BLaER1 treated with 17β-estradiol and CSF1 and Interleukin-3, amounts not matched to agents 10 nM and 100 nM (cell line): ENCODE data around the gene MDM1.

Source experiments
- H3K27ac ChIP-seq, 11 experiments: shearing (Covaris generic); formaldehyde crosslinking; 2 replicates each; pipeline ENCODE4 v1.8.1; 2022
- H3K27me3 ChIP-seq, 11 experiments: shearing (Covaris generic); formaldehyde crosslinking; 2 replicates each; pipeline ENCODE4 v1.8.1; 2022
- H3K36me3 ChIP-seq, 11 experiments: shearing (Covaris generic); formaldehyde crosslinking; 2 replicates each; pipeline ENCODE4 v1.8.1; 2022
- H3K4me1 ChIP-seq, 10 experiments: shearing (Covaris generic); formaldehyde crosslinking; 2 replicates each; pipeline ENCODE4 v1.8.1; 2022
- H3K4me2 ChIP-seq, 11 experiments: shearing (Covaris generic); formaldehyde crosslinking; 2 replicates each; pipeline ENCODE4 v1.8.1; 2022
- H3K4me3 ChIP-seq, 10 experiments: shearing (Covaris generic); formaldehyde crosslinking; 2 replicates each; pipeline ENCODE4 v1.8.1; 2022
- H3K9ac ChIP-seq, 11 experiments: shearing (Covaris generic); formaldehyde crosslinking; 2 replicates each; pipeline ENCODE4 v1.8.1; 2022
- H3K9me3 ChIP-seq, 11 experiments: shearing (Covaris generic); formaldehyde crosslinking; replicated peaks in 1 of 11; 2 replicates each; pipeline ENCODE4 v1.8.1; 2022
- H4K20me1 ChIP-seq, 11 experiments: shearing (Covaris generic); formaldehyde crosslinking; 2 replicates each; pipeline ENCODE4 v1.8.1; 2022
- Cebpa-rat ChIP-seq, 11 experiments: shearing (Covaris generic); IDR thresholded peaks; 2 replicates each; pipeline ENCODE4 v1.8.1; 2022

MDM1 gene

DNA sequence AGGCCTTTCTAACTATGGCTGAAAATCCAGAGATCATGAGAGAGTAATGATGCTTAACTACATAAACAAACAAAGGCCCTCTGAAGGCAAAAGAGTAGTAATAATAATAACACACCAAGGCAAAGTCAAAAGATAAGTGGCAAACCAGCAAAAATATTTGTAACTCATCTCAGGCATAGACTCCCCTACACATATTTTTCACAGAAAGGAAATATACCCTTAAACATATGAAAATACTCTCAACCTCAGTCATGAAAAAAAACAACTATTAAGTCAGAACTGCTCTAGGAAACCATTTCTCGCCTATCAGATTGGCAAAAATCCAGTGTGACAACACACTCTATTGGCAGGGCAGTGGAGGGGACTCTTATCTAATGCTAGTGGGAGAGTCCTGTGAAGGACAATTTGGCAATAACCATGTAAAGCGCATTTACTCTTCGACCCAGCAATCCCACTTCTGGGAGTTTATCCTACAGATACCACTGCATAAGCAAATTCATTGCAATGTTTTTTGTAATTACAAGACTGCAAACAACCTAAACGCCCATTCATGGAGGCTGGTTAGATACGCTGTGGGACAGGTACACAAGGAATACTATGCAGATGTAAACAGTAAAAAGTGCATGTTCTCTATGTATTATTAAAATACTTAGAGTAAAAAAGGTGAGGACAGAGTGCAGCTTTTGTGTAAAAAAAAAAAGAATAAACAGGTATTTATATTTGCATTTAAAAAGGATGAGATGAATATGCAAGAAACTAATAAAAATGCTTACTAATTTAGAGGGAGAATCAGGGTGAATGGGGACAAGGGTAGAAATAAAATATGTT, 52.7 kb downstream of the MDM1 start:
- no peaks in the 10 kb centered on the region for H3K9me3 ChIP-seq
- TF ChIP-seq Cebpa-rat (IDR thresholded peaks at IDR 0.05) = no peak

DNA sequence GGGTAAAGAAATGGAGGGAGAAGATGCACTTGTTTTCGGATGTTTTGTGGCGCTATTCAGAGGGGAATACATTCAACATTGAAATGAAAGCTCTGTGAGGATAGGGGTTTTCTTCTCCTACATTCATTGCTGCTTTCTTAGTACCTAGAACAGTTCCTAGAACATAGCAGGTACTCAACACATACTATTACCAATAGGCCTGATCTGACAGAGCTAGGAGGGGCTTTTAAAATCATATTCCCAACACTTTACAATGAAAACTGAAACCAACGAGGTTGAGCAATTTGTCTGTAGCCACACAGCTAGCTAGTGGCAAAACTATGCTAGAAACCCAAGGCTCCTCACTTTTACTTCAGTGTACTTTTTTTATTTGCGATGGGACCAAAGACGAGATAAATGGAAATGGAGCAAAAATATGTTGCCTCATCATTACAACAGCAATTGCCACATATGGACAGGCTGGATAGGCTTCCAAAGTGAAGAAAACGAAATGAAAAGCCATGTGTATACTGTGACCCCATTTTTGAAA, 55.7 kb downstream of the MDM1 start:
- no peak overlapping the region for H3K27ac ChIP-seq
- TF ChIP-seq Cebpa-rat (IDR thresholded peaks at IDR 0.05) = no peak
- H3K9me3 ChIP-seq = no peaks in the 10 kb centered on the region
- no peak overlapping the region for H3K4me2 ChIP-seq
- no peak overlapping the region for H3K4me3 ChIP-seq
- H3K9ac ChIP-seq = no peak overlapping the region
- no peaks in the 10 kb centered on the region for H3K27me3 ChIP-seq
- no peaks in the 10 kb centered on the region for H3K4me1 ChIP-seq
- H4K20me1 ChIP-seq = no peaks in the 10 kb centered on the region
- H3K36me3 ChIP-seq = no peaks in the 10 kb centered on the region

More for the DNA sequence above, 52.7 kb downstream of the MDM1 start:
- no peaks in the 10 kb centered on the region for H3K27me3 ChIP-seq
- no peak overlapping the region for H3K27ac ChIP-seq
- H3K4me3 ChIP-seq = no peak overlapping the region
- no peaks in the 10 kb centered on the region for H3K36me3 ChIP-seq
- H3K9ac ChIP-seq = no peak overlapping the region
- H4K20me1 ChIP-seq = no peaks in the 10 kb centered on the region
- H3K4me1 ChIP-seq = no peaks in the 10 kb centered on the region
- no peak overlapping the region for H3K4me2 ChIP-seq

DNA sequence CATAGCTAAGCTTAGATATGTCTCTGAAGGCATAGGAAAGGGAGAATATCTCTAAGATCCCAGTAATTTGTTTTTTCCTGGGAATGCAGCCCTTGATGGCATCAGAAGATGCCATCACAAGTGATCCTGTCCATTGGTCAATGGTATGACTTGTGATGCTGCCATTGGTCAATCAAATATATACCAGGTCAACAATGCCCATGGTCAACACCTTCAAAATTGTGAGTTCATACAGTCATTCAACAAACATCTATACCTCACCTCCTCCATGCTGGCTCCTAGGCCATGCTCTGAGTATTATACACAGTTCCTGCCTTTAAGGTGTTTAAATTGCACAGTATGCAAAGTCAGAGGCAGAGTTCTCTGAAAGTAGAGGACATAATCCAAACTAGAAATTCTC, 59.4 kb downstream of the MDM1 start:
- H3K4me1 ChIP-seq = no peaks in the 10 kb centered on the region
- no peaks in the 10 kb centered on the region for H3K9me3 ChIP-seq
- no peaks in the 10 kb centered on the region for H4K20me1 ChIP-seq
- no peak overlapping the region for H3K27ac ChIP-seq
- no peak overlapping the region for H3K4me3 ChIP-seq
- TF ChIP-seq Cebpa-rat (IDR thresholded peaks at IDR 0.05) = no peak
- H3K27me3 ChIP-seq = no peaks in the 10 kb centered on the region
- no peak overlapping the region for H3K4me2 ChIP-seq
- H3K36me3 ChIP-seq = no peaks in the 10 kb centered on the region
- H3K9ac ChIP-seq = no peak overlapping the region

DNA sequence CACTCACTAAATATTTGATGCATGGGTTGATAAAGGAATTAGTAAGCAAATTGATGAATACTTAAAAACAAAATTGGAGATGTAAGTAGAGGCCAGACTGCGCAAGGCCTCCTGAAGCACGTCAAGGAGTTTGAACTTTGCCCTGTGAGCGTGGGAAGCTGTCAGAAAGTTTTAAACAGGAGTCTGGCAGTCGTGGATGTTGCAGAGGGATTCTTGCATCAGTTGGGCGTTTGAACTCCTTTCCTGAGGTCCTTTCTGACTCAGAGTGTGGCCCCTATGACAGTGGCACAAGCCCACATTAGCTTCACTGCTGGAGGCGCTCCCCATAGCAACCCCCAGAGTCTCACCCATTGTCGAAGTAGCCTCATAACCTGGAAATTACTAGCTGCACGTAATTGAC, 60.8 kb downstream of the MDM1 start:
- H3K9me3 ChIP-seq = no peaks in the 10 kb centered on the region
- no peaks in the 10 kb centered on the region for H3K4me1 ChIP-seq
- H3K36me3 ChIP-seq = no peaks in the 10 kb centered on the region
- no peaks in the 10 kb centered on the region for H4K20me1 ChIP-seq
- no peak overlapping the region for H3K9ac ChIP-seq
- no peak overlapping the region for H3K4me2 ChIP-seq
- no peaks in the 10 kb centered on the region for H3K27me3 ChIP-seq
- no peak overlapping the region for H3K27ac ChIP-seq
- no peak overlapping the region for H3K4me3 ChIP-seq
- TF ChIP-seq Cebpa-rat (IDR thresholded peaks at IDR 0.05) = no peak

DNA sequence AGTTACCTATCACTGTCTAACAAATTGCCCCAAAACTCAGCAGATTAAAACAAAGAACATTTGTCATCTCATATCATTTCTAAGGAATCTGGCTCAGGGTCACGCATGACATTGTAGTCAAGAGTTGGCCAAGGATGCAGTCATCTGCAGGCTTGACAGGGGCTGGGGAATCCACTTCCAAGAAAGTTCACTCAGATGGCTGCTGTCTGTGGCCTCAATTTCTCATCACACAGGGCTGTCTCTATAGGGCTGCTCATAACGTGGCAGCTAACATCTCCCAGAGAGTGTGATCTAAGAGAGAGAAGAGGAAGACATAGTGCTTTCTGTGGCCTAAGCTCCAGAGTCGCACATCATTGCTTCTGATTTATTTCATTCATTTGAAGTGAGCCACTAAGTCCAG, 61.8 kb downstream of the MDM1 start:
- Histone ChIP-seq H3K9ac (no peak overlapping the region), H3K4me2 (no peak overlapping the region), H3K9me3 (no peaks in the 10 kb centered on the region), H3K36me3 (no peaks in the 10 kb centered on the region), H4K20me1 (no peaks in the 10 kb centered on the region), H3K4me3 (no peak overlapping the region), H3K27ac (no peak overlapping the region), H3K4me1 (no peaks in the 10 kb centered on the region), H3K27me3 (no peaks in the 10 kb centered on the region)
- no peak for TF ChIP-seq Cebpa-rat (IDR thresholded peaks at IDR 0.05)

DNA sequence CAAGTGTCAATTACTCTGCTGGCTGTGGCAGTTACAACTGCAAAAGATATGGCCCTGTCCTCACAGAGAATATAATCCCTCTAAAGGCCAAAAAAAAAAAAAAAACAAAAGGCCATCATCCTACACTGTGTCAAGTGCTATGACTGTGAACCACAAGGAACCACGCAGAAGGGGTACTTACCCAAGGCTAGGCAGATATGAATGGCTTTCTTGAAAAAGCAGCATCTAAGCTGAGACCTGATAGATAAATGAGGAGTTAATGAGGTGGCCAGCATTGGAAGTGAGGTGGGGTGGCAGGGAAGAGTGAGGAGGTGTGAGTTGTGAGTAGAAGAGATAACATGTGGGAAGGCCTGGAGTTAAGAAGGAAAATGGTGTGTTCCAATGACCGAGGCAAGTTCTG, 62.4 kb downstream of the MDM1 start:
- H3K4me2 ChIP-seq = no peak overlapping the region
- no peaks in the 10 kb centered on the region for H4K20me1 ChIP-seq
- no peaks in the 10 kb centered on the region for H3K36me3 ChIP-seq
- H3K4me1 ChIP-seq = no peaks in the 10 kb centered on the region
- H3K4me3 ChIP-seq = no peak overlapping the region
- H3K27ac ChIP-seq = no peak overlapping the region
- no peaks in the 10 kb centered on the region for H3K27me3 ChIP-seq
- TF ChIP-seq Cebpa-rat (IDR thresholded peaks at IDR 0.05) = no peak
- H3K9ac ChIP-seq = no peak overlapping the region
- no peaks in the 10 kb centered on the region for H3K9me3 ChIP-seq

DNA sequence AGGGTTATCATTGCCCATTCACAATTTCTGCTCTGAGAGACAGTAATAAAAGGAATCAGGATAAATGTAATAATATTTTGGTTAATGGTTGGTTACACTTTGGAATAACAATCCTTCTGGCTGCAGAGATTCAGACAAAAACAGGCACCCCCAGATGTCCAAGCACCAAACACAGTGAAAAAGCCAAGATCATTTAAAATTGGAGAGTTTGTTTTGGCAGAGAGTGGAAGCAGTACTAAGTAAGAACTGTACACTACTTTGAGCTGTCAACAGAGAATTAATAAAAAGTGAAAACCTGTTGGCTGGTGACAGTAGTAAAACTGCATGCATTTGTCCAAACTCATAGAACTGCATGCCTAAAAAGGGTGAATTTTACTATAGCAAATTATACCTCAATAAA, 63.2 kb downstream of the MDM1 start:
- Histone ChIP-seq H3K9me3 (no peaks in the 10 kb centered on the region), H3K4me2 (no peak overlapping the region), H3K27ac (no peak overlapping the region), H3K4me3 (no peak overlapping the region), H3K9ac (no peak overlapping the region), H4K20me1 (no peaks in the 10 kb centered on the region), H3K4me1 (no peaks in the 10 kb centered on the region), H3K36me3 (no peaks in the 10 kb centered on the region), H3K27me3 (no peaks in the 10 kb centered on the region)
- TF ChIP-seq Cebpa-rat (IDR thresholded peaks at IDR 0.05) = no peak

DNA sequence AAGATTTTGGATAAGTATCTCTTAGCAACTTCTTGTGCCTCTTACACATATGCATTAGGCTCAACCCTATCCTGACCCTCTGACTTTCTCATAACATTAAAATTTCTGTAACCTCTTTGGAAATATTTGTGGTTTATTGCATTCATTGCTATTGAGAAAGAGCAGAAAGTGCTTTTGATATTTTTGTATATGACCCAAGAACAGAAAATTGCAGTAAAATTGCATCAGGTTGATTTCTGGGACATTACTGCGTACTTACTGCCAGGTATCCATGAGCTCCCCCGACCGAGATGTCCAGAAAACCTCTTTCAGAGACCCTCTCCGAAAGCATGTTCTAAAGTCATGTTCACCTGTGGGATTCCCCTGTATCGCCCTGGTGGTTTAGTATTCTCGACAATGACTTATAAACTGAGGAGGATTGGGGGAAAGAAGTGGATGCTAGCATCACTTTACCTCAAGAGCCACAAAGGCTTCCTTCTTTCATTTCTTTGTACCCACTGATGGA, 64.2 kb downstream of the MDM1 start:
- no peak overlapping the region for H3K27ac ChIP-seq
- no peak overlapping the region for H3K4me3 ChIP-seq
- no peaks in the 10 kb centered on the region for H3K4me1 ChIP-seq
- TF ChIP-seq Cebpa-rat (IDR thresholded peaks at IDR 0.05) = no peak
- H3K36me3 ChIP-seq = no peaks in the 10 kb centered on the region
- no peaks in the 10 kb centered on the region for H3K27me3 ChIP-seq
- H3K9me3 ChIP-seq = no peaks in the 10 kb centered on the region
- H4K20me1 ChIP-seq = no peaks in the 10 kb centered on the region
- no peak overlapping the region for H3K4me2 ChIP-seq
- H3K9ac ChIP-seq = no peak overlapping the region

DNA sequence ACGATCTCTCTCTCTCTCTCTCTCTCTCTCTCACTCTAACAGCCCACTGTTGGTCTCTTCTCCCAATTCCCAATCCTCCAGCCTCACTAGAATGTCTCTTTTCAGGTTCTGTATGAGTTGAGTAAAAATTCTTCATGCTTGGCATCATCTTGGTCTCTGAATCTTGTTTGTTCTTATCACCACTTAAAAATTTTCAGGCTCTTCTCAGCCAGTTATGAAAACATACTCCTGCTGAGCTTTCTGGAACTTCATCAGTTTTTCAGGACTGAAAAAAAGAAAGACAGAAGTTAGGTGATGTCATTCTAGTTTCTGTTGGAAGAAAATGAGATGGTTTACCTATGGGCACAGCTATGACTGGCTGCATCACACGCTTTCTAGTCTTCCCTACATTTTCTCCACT, 67.3 kb downstream of the MDM1 start:
- Histone ChIP-seq H3K4me2 (no peak overlapping the region), H3K27ac (no peak overlapping the region), H3K4me1 (no peaks in the 10 kb centered on the region), H3K4me3 (no peak overlapping the region), H3K36me3 (no peaks in the 10 kb centered on the region), H4K20me1 (no peaks in the 10 kb centered on the region), H3K27me3 (no peaks in the 10 kb centered on the region), H3K9me3 (no peaks in the 10 kb centered on the region), H3K9ac (no peak overlapping the region)
- no peak for TF ChIP-seq Cebpa-rat (IDR thresholded peaks at IDR 0.05)
